Right ventricle myocardium inferior (tissue), 1 donor: Measurements from ENCODE around the gene SLC16A2. TPM values are rescaled to one million over a fixed set of nuclear protein-coding genes. Genes with fewer than 3 reads are reported as not detected.

Source experiments
- ATAC-seq: fragments of 200-7000 bp; cut with Tn5 transposase; one replicate; pipeline ENCODE4 v1.9.1; 2020; ENCODE audit warnings: mild to moderate bottlenecking, moderate library complexity
- DNase-seq: peaks from one replicate; pipeline ENCODE4 v3.0.0; 2021; ENCODE audit errors: missing footprints
- intact Hi-C: fragments of 100-400 bp; cut with DNase I; formaldehyde crosslinking; loops from one replicate; pipeline ENCODE4 v1.11.0; 2022
- total RNA-seq: library from RNA; stranded (reverse); fragmentation: NEBNext Ultra II Directional; extraction: Animal tissue kit (Norgen Biotek cat#: 25700); gene quantifications from one replicate; pipeline ENCODE4 v1.2.1, GENCODE V29; 2021
- donor health status: DM: no; HTN: yes; CAD: no; lungs with severe emphysema.

Gene SLC16A2
- total RNA-seq, 1 donor from 2014 or later, result 8.2 TPM

DNA sequence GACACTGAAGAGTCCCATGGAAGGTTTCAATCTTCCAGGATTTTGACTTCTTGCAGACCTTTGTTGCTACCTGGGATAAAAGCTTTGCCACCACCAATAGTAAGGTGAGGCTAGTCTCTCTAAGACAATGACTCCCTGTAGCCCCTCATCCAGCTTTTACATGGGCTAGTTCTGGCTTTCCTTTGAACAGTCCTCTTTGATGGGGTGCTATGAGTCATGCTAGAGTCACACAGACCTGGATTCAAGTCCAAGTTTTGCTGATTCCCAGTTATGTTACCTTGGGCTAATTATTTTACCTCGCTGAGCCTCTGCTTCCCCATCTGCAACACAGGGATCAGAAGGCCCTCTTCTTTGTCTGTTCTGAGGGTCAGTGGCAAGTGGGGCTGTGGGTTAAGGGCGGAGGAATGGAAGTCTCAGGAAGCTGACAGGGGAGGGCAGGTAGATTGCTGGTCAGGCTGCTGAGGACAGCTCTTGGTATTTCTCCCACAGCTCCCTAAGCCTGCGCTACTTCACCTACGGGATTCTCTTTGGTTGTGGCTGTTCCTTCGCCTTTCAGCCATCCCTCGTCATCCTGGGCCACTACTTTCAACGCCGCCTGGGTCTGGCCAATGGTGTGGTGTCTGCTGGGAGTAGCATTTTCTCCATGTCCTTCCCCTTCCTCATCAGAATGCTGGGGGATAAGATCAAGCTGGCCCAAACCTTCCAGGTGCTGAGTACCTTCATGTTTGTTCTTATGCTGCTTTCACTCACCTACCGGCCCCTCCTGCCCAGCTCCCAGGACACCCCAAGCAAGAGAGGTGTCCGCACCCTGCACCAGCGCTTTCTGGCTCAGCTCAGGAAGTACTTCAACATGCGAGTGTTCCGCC, 102.8 kb downstream of the SLC16A2 start:
- ATAC-seq, result no peak
- intact Hi-C loops, result no loop called here
- no peak for DNase-seq

- intact Hi-C loops, result no loop called here
- no peak for ATAC-seq
- DNase-seq, result no peak
These were observed 103.8 kb downstream of the SLC16A2 start for GRCh38 chrX:74525116-74525515.

- no peak for DNase-seq
- intact Hi-C loops, result no loop called here
- ATAC-seq, result no peak
These were observed 105.5 kb downstream of the SLC16A2 start for GRCh38 chrX:74526764-74527163.

GRCh38 chrX:74527350-74527749, 106.1 kb downstream of the SLC16A2 start:
- intact Hi-C loops, result no loop called here
- DNase-seq, result no peak
- peak; percentile 52 for ATAC-seq

- intact Hi-C loops, result no loop called here
- DNase-seq, result no peak
- ATAC-seq, result no peak
These were observed 108.0 kb downstream of the SLC16A2 start for GRCh38 chrX:74529311-74529710.

DNA sequence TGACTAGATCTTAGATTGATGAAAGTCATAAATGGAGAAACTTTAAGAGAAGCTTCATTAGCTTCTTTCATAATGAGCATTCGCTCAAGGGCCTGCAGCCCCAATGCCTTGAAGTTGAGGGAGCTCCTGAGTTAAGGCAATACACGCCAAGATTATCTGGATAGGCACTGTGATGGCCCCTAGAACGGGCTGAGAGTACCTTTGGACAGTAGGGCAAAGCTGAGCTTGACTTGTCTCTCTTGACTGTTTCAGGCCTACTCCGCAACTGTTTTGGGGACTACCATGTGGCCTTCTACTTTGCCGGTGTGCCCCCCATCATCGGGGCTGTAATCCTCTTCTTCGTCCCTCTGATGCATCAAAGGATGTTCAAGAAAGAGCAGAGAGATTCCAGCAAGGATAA, 109.8 kb downstream of the SLC16A2 start:
- DNase-seq (no peak), ATAC-seq (no peak)
- intact Hi-C loops, result loop anchor here (10.0 kb wide), 1 partner anchor 84 kb away; the partner anchor contains the start of gene RLIM

DNA sequence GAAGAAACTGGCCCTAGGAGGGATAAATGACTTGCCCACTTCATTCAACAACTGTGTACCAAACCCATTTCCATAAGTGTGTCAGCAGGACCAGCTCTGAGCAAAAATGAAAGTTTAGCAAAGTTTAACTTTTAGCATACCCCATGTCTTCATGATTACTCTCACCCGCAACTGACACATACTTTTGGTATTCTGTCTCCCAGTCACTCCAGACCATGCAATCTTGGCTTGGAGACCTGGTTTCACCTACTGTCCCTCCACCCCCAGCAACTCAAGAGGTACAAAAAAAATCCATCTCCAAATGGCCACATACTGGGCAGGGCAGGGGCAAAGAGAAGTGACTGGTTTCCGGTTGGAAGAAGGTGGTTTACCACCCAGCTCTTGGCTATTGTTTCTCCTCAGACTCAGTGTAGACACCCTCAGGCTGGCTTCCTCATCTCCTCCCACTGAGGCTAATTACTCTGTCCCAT, 113.3 kb downstream of the SLC16A2 start:
- no peak for DNase-seq
- no peak for ATAC-seq
- intact Hi-C loops, result loop anchor here (5.0 to 10.0 kb wide), 3 partner anchors 80 to 242 kb away; partner anchors contain the start of gene RLIM

GRCh38 chrX:74535086-74535407, 113.8 kb downstream of the SLC16A2 start:
- no peak for DNase-seq
- intact Hi-C loops, result loop anchor here (5.0 to 10.0 kb wide), 3 partner anchors 80 to 243 kb away; partner anchors contain the start of gene RLIM
- ATAC-seq, result no peak

- intact Hi-C loops, result loop anchor here (2.0 to 10.0 kb wide), 4 partner anchors 79 to 243 kb away; partner anchors contain the start of genes RLIM and SLC16A2
- ATAC-seq (peak; percentile 89), DNase-seq (peak; percentile 89)
These were observed 114.3 kb downstream of the SLC16A2 start for GRCh38 chrX:74535408-74536151.

- intact Hi-C loops, result loop anchor here (2.0 to 10.0 kb wide), 4 partner anchors 79 to 244 kb away; partner anchors contain the start of genes RLIM and SLC16A2
- DNase-seq (peak; percentile 91), ATAC-seq (peak; percentile 90)
These were observed 115.0 kb downstream of the SLC16A2 start for GRCh38 chrX:74536152-74536831.

DNA sequence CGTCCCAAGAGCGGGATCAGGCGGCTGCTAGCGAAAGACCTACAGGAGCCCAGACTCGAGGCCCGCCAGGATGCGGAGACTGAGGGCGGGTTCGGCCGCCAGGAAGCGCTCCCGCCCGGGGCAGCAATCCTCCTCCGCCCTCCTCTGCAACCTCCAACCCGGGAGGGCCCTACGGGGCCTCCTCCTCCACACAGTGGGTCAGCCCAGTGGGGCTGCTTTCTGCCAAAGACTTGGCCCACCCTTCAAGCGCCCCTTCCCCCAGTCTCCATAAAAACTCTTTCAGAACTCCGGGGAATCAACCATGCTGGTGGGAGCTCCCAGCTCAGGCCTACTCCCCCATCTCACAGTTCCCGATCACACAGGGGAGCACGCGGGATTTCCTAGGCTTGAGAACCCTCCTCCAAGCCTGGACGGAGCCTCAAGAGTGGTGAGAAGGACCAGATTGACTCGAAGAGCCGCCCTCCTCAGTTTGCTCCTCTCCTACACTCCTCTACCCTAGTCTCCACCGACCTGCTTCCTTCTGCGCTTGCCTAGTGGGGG, 115.6 kb downstream of the SLC16A2 start:
- intact Hi-C loops, result loop anchor here (2.0 to 10.0 kb wide), 4 partner anchors 78 to 245 kb away; partner anchors contain the start of genes RLIM and SLC16A2
- DNase-seq, result peak; percentile 76
- ATAC-seq, result peak; percentile 51

DNA sequence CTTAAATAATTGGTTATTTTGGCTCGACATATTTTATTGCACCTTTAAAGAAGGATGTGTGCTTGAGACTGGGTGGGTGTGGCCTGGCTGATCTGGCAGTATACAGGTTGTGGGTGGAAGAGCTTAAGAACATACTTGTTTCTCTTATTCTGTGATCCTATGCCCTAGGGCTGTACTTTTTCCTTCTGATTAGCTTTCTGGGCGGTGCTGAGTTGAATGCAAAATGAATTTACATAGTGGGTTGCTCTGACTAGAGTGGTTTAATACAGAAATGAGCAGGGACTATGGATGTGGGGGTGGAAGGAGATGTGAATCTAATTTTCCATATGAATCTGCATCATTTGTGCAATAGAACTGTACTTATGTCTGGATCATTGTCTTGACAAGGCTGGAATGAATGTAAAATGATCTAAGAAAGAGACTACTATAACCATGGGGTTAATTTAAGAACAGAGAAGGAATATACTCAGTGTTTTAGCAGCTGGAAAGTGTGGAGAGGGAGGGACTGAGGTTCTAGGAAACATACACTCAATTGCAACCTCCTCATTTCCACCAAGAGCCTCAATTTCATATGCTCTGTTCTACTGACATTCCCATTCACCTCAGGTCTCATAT, 119.4 kb downstream of the SLC16A2 start:
- DNase-seq (no peak), ATAC-seq (no peak)
- intact Hi-C loops, result loop anchor here (10.0 kb wide), 1 partner anchor 686 kb away; the partner anchor contains the start of gene XIST

DNA sequence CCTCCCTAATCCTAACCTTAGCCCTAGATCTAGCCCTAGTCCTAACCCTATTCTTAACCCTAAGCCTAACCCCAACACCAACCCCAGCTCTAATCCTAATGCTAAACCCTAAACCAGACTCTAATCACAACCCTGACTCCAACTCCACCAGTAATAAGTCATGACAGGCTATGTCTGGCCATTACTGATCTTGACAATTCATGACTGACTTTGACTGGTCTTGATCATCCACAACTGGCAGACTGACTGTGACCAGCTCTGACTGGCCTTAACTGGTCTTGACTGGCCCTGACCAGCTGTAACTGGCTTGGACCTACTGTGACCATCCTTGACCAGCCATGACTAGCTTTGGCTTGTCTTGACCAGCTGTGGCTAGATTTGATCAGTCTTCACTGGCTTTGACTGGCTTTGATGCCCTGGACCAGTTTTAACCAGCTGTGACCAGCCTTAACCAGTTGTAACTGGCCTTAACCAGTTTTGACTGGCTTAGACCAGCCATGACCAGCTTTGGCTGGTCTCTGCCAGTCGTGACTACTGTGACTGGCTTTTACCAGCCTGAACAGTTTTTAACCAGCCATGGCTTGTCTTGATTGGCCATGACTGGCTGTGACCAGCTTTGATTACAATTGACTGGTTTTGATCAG, 124.7 kb downstream of the SLC16A2 start:
- ATAC-seq (no peak), DNase-seq (no peak)
- intact Hi-C loops, result loop anchor here (10.0 kb wide), 1 partner anchor 691 kb away; the partner anchor contains the start of gene XIST

DNA sequence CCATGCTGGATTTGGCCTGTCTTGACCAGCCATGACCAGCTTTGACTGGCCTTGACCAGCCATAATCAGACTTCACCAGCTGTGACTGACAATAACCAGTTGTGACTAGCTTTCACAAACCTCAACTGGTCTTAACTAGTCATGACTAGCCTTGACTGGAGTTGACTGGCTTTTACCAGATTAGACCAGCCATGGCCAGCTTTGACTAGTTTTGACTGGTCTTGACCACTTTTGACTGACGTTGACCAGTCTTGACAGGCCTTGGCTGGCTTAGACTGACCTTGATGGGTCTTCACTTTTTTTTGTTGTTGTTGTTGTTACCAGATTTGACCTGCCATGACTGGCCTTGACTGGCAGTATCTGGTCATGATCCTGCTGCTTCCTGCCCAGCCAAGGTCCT, 125.7 kb downstream of the SLC16A2 start:
- ATAC-seq (no peak), DNase-seq (no peak)
- intact Hi-C loops, result loop anchor here (10.0 kb wide), 1 partner anchor 692 kb away; the partner anchor contains the start of gene XIST

GRCh38 chrX:74550295-74550802, 129.1 kb downstream of the SLC16A2 start:
- intact Hi-C loops, result loop anchor here (2.0 kb wide), 1 partner anchor 168 kb away; no protein-coding TSS in a partner anchor
- DNase-seq (peak; percentile 90), ATAC-seq (peak; percentile 87)

DNA sequence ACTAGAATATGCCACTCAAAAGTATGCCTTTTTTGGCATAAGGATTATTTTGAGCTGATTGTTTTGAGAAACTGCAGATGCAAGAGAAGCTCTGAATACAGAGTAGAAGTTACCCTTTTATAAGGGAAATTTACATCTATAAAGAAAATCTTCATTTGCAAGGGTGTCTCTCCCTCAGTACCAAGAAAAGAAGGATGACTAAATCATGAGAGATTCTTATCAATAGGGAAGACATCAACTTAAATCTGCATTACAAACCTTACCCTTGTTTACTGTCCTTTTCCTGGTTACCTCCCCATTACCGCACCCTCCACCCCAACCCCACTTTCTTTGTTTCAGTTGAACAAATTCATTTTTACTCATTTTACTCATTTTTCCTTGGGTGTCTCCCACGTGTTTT, 130.6 kb downstream of the SLC16A2 start:
- intact Hi-C loops, result loop anchor here (2.0 kb wide), 1 partner anchor 169 kb away; no protein-coding TSS in a partner anchor
- DNase-seq, result no peak
- no peak for ATAC-seq

GRCh38 chrX:74557378-74557777, 136.1 kb downstream of the SLC16A2 start:
- intact Hi-C loops, result no loop called here

More at GRCh38 chrX:74557378-74557777, 136.1 kb downstream of the SLC16A2 start:
- ATAC-seq (no peak), DNase-seq (no peak)
